Mesenteric fat pad (tissue), 1 donor: ENCODE measurements around the gene MYO5B. TPM values are rescaled to one million over a fixed set of nuclear protein-coding genes. Genes with fewer than 3 reads are reported as not detected.

ENCODE experiments used
- microRNA-seq: library from miRNA; unstranded; fragments of <30 nt; microRNA quantifications from one replicate; pipeline ENCODE4 v1.2.0, GENCODE V29; 2020; ENCODE audit warnings: borderline number of aligned reads
- total RNA-seq: library from RNA; stranded (reverse); fragmentation: NEBNext Ultra II Directional; extraction: Animal tissue kit (Norgen Biotek cat#: 25700); gene quantifications from one replicate; pipeline ENCODE4 v1.2.1, GENCODE V29; 2021
- donor health status: DM: yes; HTN: yes; CAD: no.

The MYO5B gene
- total RNA-seq, 1 donor from 2014 or later: 1.6 TPM

Small RNA genes within 50 kb of the gene (microRNA-seq; reads per million reads assigned to microRNA genes)
- not detected for gene MIR4320

Other genes starting within 250 kb of the MYO5B start
- 0.16 TPM for gene CFAP53, start 71.3 kb upstream of the MYO5B start, total RNA-seq
- gene MBD1, start 86.4 kb upstream of the MYO5B start, total RNA-seq: 55.2 TPM
- 42.5 TPM for gene CXXC1, start 92.5 kb upstream of the MYO5B start, total RNA-seq
- gene SKA1, start 179.9 kb upstream of the MYO5B start, total RNA-seq: not detected